HG03457 (cell line): ENCODE results near the gene CAPN1.
A peak's percentile ranks its signal among the peaks of the same experiment; 100 is the strongest.

Experiments
- ATAC-seq: cut with Tn5 transposase; IDR thresholded peaks from one replicate; pipeline ENCODE4 v1.9.1; 2021; ENCODE audit warnings: moderate number of reproducible peaks; ENCODE audit not compliant: unreplicated experiment

Gene CAPN1

DNA sequence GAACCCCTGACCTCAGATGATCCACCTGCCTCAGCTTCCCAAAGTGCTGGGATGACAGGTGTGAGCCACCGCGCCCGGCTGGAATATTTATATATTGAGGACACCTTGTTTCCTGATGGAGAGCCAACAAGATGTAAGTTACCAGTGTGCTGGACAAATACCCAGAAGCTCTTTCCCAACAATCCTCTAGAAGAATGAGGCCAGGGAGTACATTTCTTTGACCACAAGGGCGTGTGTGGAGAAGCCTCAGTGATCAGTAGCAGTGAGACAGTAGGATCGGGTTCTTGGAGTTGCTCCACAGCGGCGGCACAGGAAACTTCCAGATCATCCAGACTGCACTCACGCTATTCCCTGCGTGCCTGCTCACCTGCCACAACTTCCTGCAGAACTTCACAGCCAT is 69.7 kb downstream of the CAPN1 start:
- no peak for ATAC-seq

DNA sequence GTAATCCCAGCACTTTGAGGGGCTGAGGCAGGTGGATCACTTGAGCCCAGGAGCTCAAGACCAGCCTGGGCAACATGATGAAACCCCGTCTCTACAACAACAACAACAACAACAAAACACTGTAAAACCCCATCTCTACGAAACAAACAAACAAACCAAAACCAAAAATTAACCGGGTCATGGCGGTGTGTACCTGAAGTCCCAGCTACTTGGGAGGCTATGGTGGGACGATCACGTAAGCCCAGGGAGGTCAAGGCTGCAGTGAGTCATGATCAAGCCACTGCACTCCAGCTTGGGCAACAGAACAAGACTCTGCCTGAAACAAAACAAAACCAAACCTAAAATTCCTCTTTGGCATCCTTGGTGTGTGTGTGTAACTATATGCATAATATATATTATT is 73.0 kb downstream of the CAPN1 start:
- ATAC-seq, result no peak

DNA sequence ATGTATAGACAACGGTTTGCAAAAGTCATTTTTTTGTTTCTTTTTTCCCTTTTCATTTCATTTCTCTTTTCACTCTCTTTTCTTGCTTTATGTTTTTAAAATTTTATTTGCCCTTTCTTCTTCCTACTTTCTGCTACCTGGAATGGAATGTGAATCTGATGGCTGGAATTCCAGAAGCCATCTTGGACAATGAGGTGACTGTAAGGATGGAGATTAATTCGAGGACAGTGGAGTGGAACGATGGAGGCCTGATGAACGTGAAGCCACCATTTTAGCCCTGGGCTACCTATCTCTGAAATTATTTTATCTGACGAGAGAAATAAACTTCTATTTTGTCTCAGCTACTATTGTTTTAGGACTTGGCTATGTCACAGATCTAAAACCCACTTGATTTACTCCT is 77.3 kb downstream of the CAPN1 start:
- no peak for ATAC-seq

DNA sequence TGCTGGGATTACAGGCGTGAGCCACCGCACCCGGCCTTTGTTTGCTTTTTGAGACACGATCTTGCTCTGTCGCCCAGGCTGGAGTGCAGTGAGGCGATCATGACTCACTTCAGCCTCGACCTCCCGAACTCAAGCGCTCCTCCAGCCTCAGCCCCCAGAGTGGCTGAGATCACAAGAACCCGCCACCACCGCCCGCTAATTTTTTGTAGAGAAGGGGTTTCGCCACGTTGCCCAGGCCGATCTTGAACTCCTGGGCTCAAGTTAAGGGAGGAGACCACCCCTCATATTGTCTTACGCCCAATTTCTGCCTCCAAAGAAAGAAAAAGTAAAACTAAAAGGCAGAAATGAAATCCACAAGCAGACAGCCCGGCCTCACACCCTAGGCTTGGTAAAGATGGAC is 78.6 kb downstream of the CAPN1 start:
- ATAC-seq, result no peak

DNA sequence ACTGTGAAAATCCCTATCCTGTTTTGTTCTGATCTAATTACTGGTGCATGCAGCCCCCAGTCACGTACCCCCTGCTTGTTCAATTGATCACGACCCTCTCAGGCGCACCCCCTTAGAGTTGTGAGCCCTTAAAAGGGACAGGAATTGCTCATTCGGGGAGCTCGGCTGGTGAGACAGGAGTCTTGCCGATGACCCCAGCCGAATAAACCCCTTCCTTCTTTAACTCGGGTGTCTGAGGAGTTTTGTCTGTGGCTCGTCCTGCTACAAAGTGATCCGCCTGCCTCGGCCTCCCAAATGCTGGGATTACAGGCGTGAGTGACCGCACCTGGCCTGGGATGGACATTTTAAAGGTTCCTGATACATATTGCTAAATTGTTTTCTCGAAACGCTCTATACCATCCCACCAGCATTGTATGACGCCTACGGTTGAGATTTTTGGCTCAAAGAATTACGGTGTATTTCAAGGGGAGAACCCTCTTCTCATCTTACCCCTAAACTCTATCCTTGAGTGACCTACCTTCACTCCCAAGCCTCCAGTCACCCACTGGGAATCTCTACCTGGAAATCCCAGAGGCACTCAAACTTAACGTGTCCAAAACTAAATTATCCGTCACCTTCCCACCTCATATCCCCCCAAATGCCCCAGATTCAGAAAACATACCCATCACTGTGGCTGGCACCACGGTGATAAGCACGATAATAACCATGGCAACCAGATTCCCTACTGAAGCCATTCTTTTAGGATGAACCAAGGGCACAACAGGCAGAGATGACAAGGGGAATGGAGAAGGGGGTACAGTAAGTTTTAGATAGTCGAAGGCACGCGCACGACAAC is 79.2 kb downstream of the CAPN1 start:
- peak; percentile 23 for ATAC-seq
